Measurements from ENCODE around the gene VPS26B. TPM values are rescaled to one million over a fixed set of nuclear protein-coding genes. Genes with fewer than 3 reads are reported as not detected.

The VPS26B gene
- total RNA-seq, 1 donor from 2014 or later, result 19.2 TPM

DNA sequence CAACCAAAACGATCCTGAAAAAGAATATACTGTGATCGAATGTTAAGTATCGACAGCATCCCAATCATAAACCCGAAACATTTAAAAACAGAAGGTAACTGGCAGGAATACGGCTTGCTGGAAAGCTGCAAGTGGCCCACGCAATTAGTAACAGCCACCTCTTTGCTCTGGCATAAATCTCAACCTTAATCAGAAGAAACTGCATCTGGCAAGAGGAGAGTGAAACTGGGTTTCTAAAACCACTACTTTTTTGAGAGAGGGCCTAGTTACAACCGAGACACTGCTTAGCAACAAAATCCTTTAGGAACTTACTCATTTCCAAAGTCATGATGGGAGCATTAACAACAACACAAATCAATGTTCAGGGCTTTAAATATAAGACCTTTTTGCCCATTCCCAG lies 8.6 kb upstream of the VPS26B start:
- FAIRE-seq, result no peak
- Histone ChIP-seq H3K27me3 (ENCODE audit: control insufficient read depth, insufficient read depth, low read length) (no peaks in the 10 kb centered on the region), H3K4me3 (ENCODE audit: low read depth, low read length) (no peak overlapping the region), H3K36me3 (ENCODE audit: control insufficient read depth, insufficient read depth, low read length) (no peaks in the 10 kb centered on the region)
- DNase-seq (ENCODE audit: low read depth), result no peak
- TF ChIP-seq CTCF (IDR thresholded peaks at IDR 0.05; ENCODE audit: insufficient read depth, low read length, severe bottlenecking), result no peak

- Histone ChIP-seq H3K4me3 (ENCODE audit: low read depth, low read length) (no peak overlapping the region), H3K27me3 (ENCODE audit: control insufficient read depth, insufficient read depth, low read length) (no peaks in the 10 kb centered on the region), H3K36me3 (ENCODE audit: control insufficient read depth, insufficient read depth, low read length) (no peaks in the 10 kb centered on the region)
- FAIRE-seq (no peak), DNase-seq (ENCODE audit: low read depth) (no peak)
- no peak for TF ChIP-seq CTCF (IDR thresholded peaks at IDR 0.05; ENCODE audit: insufficient read depth, low read length, severe bottlenecking)
Measured at GRCh38 chr11:134216816-134217215, 7.7 kb upstream of the VPS26B start.

DNA sequence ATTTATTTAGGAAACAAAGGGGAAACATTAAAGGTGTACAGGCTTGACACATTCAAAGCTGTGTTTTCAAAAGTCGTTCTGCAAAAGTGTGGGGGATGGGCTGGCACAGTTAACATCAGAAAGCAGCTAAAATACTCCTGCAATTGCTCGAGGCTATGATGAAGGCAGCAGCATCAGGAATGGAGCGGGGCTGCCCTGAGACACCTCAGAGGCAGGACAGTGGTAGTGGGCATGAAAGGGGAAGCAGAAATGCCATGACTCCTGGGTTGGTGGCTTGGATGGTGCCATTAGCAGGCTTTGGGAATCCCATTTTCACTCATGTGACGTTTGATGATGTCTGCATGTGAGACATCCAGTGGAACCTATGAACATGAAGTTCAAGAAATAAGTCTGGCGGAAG lies 1.4 kb upstream of the VPS26B start:
- peak overlapping the region; percentile 78 for H3K4me3 ChIP-seq (ENCODE audit: low read depth, low read length)
- FAIRE-seq, result no peak
- no peak for TF ChIP-seq CTCF (IDR thresholded peaks at IDR 0.05; ENCODE audit: insufficient read depth, low read length, severe bottlenecking)
- H3K36me3 ChIP-seq (ENCODE audit: control insufficient read depth, insufficient read depth, low read length), result no peaks in the 10 kb centered on the region
- DNase-seq (ENCODE audit: low read depth), result no peak
- no peaks in the 10 kb centered on the region for H3K27me3 ChIP-seq (ENCODE audit: control insufficient read depth, insufficient read depth, low read length)

- no peaks in the 10 kb centered on the region for H3K36me3 ChIP-seq (ENCODE audit: control insufficient read depth, insufficient read depth, low read length)
- no peak for FAIRE-seq
- H3K27me3 ChIP-seq (ENCODE audit: control insufficient read depth, insufficient read depth, low read length), result no peaks in the 10 kb centered on the region
- H3K4me3 ChIP-seq (ENCODE audit: low read depth, low read length), result peak overlapping the region; percentile 78
- peak; percentile 11 for DNase-seq (ENCODE audit: low read depth)
- TF ChIP-seq CTCF (IDR thresholded peaks at IDR 0.05; ENCODE audit: insufficient read depth, low read length, severe bottlenecking), result no peak
Measured at GRCh38 chr11:134224710-134225664, 516 bp downstream of the VPS26B start.

GRCh38 chr11:134226806-134227325 lies 2.4 kb downstream of the VPS26B start:
- no peak for TF ChIP-seq CTCF (IDR thresholded peaks at IDR 0.05; ENCODE audit: insufficient read depth, low read length, severe bottlenecking)
- FAIRE-seq, result no peak

More at GRCh38 chr11:134226806-134227325, 2.4 kb downstream of the VPS26B start:
- Histone ChIP-seq H3K27me3 (ENCODE audit: control insufficient read depth, insufficient read depth, low read length) (no peaks in the 10 kb centered on the region), H3K36me3 (ENCODE audit: control insufficient read depth, insufficient read depth, low read length) (no peaks in the 10 kb centered on the region), H3K4me3 (ENCODE audit: low read depth, low read length) (no peak overlapping the region)
- no peak for DNase-seq (ENCODE audit: low read depth)
